GM18505 (cell line): Measurements from ENCODE around the gene KCNS1.

Source experiments
- ATAC-seq: cut with Tn5 transposase; IDR thresholded peaks from one replicate; pipeline ENCODE4 v1.9.1; 2021; ENCODE audit not compliant: unreplicated experiment
- POLR2A ChIP-seq: IDR thresholded peaks from 4 replicates; pipeline ENCODE4 v1.6.1; 2011; ENCODE audit warnings: borderline replicate concordance; ENCODE audit not compliant: insufficient read depth, insufficient read length; ENCODE audit errors: extremely low read depth

The KCNS1 gene

GRCh38 chr20:45114465-45115385, 13.8 kb upstream of the KCNS1 start, which contains the start of gene WFDC5:
WFDC5 (minus strand) TSS chr20:45115174; CDS start chr20:45115083, 91 bp downstream.
- TF ChIP-seq POLR2A = no peak
- no peak for ATAC-seq

DNA sequence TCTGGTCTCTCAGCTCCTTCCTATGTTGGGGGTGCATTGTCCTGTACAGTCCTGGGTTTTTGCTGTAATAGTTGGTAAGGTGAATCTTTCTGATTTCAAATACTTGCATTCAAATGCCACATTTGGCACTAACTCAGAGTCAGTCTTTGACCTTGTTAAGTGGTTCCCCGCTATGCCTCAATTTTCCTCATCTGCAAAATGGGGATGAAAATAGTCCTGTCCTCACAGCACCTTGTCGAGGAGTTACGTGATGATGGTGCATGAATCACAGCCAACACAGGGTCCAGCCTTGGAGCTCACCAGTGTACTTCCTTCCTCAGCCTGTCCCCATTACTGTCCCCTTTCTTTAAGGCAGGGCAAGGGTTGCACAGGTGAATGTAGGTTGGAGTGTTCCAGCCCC, 12.9 kb upstream of the KCNS1 start:
- TF ChIP-seq POLR2A = no peak
- no peak for ATAC-seq

- no peak for TF ChIP-seq POLR2A
- ATAC-seq = no peak
Measured at GRCh38 chr20:45112754-45113153, 11.8 kb upstream of the KCNS1 start.

DNA sequence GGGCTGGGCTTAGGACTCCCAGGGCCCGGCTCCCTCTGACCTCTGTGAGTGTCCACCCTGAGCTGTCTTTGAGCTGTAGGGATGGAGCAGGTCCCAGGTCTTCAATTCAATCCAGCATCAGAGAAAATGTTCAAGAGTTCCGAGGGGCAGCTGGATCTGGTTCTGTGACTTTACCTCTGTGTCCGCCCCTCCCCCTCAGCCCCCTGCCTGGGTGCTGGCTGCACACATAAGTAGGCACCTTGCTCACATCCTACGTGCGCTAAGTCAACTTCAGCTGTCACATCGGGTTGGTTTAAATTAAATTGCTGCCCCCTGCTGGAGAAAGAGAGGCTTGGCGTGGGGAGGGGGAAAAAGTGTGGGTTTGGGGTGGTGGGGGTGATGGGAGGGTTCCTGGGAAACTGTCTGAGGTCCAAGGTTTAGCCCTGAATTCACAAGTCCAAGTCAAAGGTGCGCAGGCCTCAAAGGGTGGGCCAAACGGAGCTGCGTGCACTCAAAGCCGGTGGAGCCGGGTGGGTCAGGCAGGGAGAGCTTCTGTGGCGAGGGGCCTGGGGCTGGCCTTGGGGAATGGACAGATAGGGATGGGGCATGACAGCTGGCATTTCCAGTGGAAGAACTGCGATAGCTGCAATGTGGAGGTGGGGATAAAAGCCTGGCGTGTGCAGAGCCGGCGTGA, 11.0 kb upstream of the KCNS1 start:
- ATAC-seq = no peak
- TF ChIP-seq POLR2A = no peak

GRCh38 chr20:45111285-45111684, 10.4 kb upstream of the KCNS1 start:
- no peak for TF ChIP-seq POLR2A
- no peak for ATAC-seq

- no peak for ATAC-seq
- TF ChIP-seq POLR2A = no peak
Measured at GRCh38 chr20:45110301-45110700, 9.4 kb upstream of the KCNS1 start.

DNA sequence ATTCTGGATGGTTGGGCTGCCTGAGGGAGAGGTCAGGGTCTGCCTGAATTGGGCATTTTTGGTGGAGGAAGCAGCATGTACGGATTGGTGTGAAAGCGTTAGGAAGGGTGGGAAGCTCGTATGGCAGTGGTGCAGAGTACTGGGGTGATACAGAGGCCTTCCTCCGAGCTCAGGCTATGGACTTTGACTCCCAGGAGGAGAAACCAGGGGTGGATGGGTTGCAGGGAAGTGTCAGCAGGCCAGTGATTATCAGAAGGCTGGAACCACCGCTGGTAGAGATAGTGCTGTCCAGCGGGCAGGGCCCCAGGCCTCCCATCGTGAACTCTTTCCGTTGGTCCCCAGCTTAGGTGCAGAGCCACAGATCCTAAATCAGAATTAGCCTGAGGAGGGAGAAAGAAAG, 8.7 kb upstream of the KCNS1 start:
- ATAC-seq = no peak
- TF ChIP-seq POLR2A = no peak

DNA sequence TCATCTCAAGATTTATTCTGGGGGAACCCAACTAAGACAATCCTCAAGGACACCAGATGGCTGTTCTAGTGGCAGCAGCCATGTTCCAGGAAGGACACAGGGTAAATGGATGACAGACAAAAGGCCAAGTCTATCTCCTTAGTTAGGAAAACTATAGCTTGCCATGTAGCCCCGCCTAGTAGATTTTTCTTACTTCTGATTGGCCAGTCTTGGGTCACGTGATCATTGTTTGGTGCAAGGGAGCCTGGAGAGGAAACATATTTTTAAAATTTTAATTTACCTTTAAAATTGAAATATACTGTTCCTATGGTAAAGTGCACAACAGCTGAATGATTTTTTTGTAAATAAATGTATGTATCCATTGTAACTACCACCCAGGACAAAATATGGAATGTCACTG, 4.4 kb upstream of the KCNS1 start:
- TF ChIP-seq POLR2A = no peak

DNA sequence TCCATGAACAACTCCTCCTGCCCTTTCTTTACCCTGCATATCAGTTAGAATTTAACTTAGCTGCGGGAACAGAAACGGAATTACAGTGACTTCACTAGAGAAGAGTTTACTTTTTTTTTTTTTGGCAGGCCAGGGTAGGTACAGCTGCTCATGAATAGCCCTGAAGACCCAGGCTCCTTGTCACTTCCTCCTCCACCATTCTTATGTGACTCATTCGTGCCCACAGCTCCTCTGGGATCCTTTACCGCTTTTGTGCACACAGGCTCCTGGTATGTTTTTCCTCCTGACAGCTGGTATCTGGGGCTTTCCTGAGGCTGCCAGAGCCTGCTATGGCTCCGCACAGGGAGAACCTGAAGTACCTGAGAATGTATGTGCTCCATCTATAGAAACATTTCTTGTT, 3.9 kb upstream of the KCNS1 start:
- no peak for TF ChIP-seq POLR2A
- ATAC-seq = no peak

More for the DNA sequence above, 4.4 kb upstream of the KCNS1 start:
- no peak for ATAC-seq

DNA sequence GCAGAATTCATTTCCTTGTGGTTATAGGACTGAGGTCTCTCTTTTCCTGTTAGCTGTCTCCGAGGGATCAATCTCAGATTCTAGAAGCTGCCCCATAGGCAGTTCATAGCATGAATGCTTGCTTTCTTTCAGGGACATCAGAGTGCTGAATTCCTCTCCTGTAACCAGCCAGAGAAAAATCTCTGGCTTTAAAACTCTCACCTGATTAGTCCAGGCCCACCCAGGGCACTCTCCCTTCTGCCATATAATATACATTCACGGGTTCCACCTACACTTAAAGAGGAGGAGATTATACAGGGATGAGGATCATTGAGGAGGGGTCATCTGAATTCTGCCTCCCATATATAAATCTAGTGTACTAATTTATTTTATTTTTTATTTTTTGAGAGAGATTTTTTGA, 2.1 kb upstream of the KCNS1 start:
- no peak for TF ChIP-seq POLR2A
- no peak for ATAC-seq

DNA sequence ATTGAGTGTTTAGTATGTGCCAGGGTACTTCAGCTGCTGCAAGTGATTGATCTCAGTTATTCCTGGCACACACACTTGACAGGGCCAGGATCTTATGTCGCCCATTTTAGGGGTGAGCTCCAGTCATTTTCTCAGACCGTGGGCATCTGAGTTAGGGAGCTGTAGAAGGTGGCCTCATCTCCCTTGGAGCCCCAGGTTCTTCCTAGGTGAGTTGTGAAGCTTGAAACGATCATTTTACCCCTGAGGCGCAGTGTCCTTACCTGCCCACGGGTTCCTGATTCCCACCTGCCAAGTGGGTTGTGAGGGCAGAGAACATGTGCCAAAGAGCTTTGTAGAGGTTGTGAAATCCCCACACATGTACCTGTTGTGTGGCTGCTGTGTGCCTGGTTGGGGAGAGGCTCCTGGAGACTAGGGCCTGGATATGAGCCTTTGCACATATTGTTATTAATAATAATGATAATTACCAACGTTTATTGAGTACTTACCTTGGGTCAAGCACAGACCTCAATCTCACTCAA, 465 bp upstream of the KCNS1 start:
- no peak for ATAC-seq
- no peak for TF ChIP-seq POLR2A

DNA sequence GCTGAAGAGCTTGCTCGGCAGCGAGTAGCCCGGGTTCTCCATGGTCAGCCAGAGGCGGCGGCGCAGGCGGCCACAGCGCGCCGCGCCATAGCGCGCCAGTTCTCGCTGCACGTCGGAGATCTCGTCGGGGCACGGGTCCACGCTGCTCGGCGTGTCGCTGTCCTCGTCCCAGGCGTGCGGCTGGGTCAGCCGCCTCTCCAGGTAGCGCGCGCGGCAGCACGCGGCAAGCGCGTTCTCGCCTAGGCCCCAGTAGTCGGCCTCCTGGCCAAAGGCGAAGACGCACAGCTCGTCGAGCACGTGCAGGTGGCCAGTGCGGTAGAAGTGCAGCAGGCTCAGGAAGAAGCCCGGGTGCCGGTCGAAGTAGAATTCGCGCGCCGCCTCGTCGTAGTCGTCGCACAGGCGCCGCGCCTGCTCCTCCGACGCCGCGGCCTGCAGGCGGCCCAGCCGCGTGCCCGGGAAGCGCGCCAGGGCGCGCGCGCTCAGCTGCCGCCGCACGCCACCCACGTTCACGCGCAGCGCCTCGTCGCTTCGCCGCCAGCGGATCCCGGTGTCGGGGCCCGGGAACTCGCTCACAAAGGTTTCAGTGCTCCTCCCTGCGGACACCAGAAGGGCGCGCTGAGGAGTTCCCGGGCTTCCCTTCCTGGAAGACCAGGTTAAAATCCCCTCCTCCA, 2.7 kb downstream of the KCNS1 start:
- no peak for ATAC-seq
- TF ChIP-seq POLR2A = no peak

- no peak for TF ChIP-seq POLR2A
- ATAC-seq = no peak
Measured at GRCh38 chr20:45097485-45098102, 3.3 kb downstream of the KCNS1 start.
